Suprapubic skin (tissue), 4 donors: ENCODE results near the gene ERN1. TPM values are rescaled to one million over a fixed set of nuclear protein-coding genes. Genes with fewer than 3 reads are reported as not detected.
A peak's percentile ranks its signal among the peaks of the same experiment; 100 is the strongest.

Source experiments
- DNase-seq, 2 donors: peaks; one replicate each; pipeline ENCODE4 v3.0.0-alpha.2; 2019; ENCODE audit warnings: low spot score in 2 of 2
- H3K27ac ChIP-seq: fragments of 200-600 bp; sonication (generic); one replicate; pipeline ENCODE4 v1.5.1; 2019
- H3K27me3 ChIP-seq: fragments of 200-600 bp; sonication (generic); one replicate; pipeline ENCODE4 v1.5.1; 2019
- H3K36me3 ChIP-seq: fragments of 200-600 bp; sonication (generic); one replicate; pipeline ENCODE4 v1.5.1; 2019
- H3K4me1 ChIP-seq: fragments of 200-600 bp; sonication (generic); one replicate; pipeline ENCODE4 v1.5.1; 2019
- H3K4me3 ChIP-seq: fragments of 200-600 bp; sonication (generic); one replicate; pipeline ENCODE4 v1.5.1; 2019; ENCODE audit warnings: mild to moderate bottlenecking
- H3K9me3 ChIP-seq: fragments of 200-600 bp; sonication (generic); one replicate; pipeline ENCODE4 v1.5.1; 2019
- CTCF ChIP-seq, 2 donors: fragments of 200-600 bp in 1 of 2; fragments of 450-650 bp in 1 of 2; sonication (generic) in 1 of 2; IDR thresholded peaks; one replicate each; pipeline ENCODE4 v1.5.1; 2016 to 2019; ENCODE audit warnings: antibody characterized with exemption in 2 of 2, mild to moderate bottlenecking in 1 of 2, moderate library complexity in 1 of 2
- EP300 ChIP-seq: sonication (generic); formaldehyde crosslinking; IDR thresholded peaks from one replicate; pipeline ENCODE4 v1.6.1; 2017; ENCODE audit warnings: antibody characterized with exemption
- POLR2A ChIP-seq, 2 donors: fragments of 450-650 bp; IDR thresholded peaks; one replicate each; pipeline ENCODE4 v1.6.1; 2017; ENCODE audit warnings: antibody characterized with exemption in 2 of 2, mild to moderate bottlenecking in 2 of 2, moderate library complexity in 2 of 2
- POLR2AphosphoS5 ChIP-seq, 3 donors: sonication (generic); formaldehyde crosslinking; IDR thresholded peaks; one replicate each; pipeline ENCODE4 v1.6.1; 2017; ENCODE audit warnings: antibody characterized with exemption in 3 of 3
- WGBS: methylation state at CpG from one replicate; pipeline ENCODE4 v1.1.5; 2018; 5-methylcytosine and 5-hydroxymethylcytosine counted together
- total RNA-seq, 4 donors: library from RNA; depleted of rRNA; stranded (reverse); fragments of >200 nt; gene quantifications; one replicate each; pipeline ENCODE4 v1.1.0, GENCODE V29; 2016

Gene ERN1
- total RNA-seq, 4 donors from 2014 or later, result 21.2 to 41.1 (median 35.1) TPM

GRCh38 chr17:63997341-63998048 is 132.4 kb downstream of the ERN1 start:
- peaks cover 42% of the 10 kb centered on the region for H3K27me3 ChIP-seq
- no peaks in the 10 kb centered on the region for H3K36me3 ChIP-seq
- WGBS, result 22% methylated on average over 15 of the region's 19 CpGs
- peaks cover 15% of the 10 kb centered on the region for H3K4me1 ChIP-seq
- peak; percentile 63 to 69 for DNase-seq
- H3K27ac ChIP-seq, result no peak overlapping the region
- peak overlapping the region; percentile 51 for H3K4me3 ChIP-seq
- TF ChIP-seq POLR2AphosphoS5 (IDR thresholded peaks at IDR 0.05) (no peak), POLR2A (IDR thresholded peaks at IDR 0.05) (no peak), CTCF (IDR thresholded peaks at IDR 0.05) (no peak), EP300 (no peak)
- no peaks in the 10 kb centered on the region for H3K9me3 ChIP-seq

GRCh38 chr17:63996430-63997182 is 133.3 kb downstream of the ERN1 start:
- 97% methylated on average over 11 of the region's 11 CpGs for WGBS
- H3K9me3 ChIP-seq, result no peaks in the 10 kb centered on the region
- H3K4me3 ChIP-seq, result no peak overlapping the region
- TF ChIP-seq EP300, result no peak
- TF ChIP-seq CTCF (IDR thresholded peaks at IDR 0.05), result no peak
- TF ChIP-seq POLR2AphosphoS5 (IDR thresholded peaks at IDR 0.05), result no peak
- no peak for TF ChIP-seq POLR2A (IDR thresholded peaks at IDR 0.05)
- peaks cover 51% of the 10 kb centered on the region for H3K27me3 ChIP-seq
- DNase-seq, result peak; percentile 31 to 32
- H3K27ac ChIP-seq, result no peak overlapping the region
- H3K36me3 ChIP-seq, result no peaks in the 10 kb centered on the region
- peaks cover 15% of the 10 kb centered on the region for H3K4me1 ChIP-seq

- no peak for TF ChIP-seq POLR2A (IDR thresholded peaks at IDR 0.05)
- no peak for TF ChIP-seq POLR2AphosphoS5 (IDR thresholded peaks at IDR 0.05)
- TF ChIP-seq EP300, result no peak
- WGBS, result 86% methylated on average over 5 of the region's 5 CpGs
- peak; percentile 18 to 57 for DNase-seq
- Histone ChIP-seq H3K4me1 (peaks cover 17% of the 10 kb centered on the region), H3K4me3 (no peak overlapping the region), H3K36me3 (no peaks in the 10 kb centered on the region), H3K27me3 (peaks cover 56% of the 10 kb centered on the region), H3K27ac (no peak overlapping the region), H3K9me3 (no peaks in the 10 kb centered on the region)
Observed at GRCh38 chr17:63995626-63996025, 134.3 kb downstream of the ERN1 start.

GRCh38 chr17:63993368-63993985 is 136.5 kb downstream of the ERN1 start:
- 67% methylated on average over 2 of the region's 3 CpGs for WGBS
- Histone ChIP-seq H3K9me3 (no peaks in the 10 kb centered on the region), H3K4me3 (no peak overlapping the region), H3K4me1 (peaks cover 20% of the 10 kb centered on the region), H3K27ac (no peak overlapping the region), H3K36me3 (no peaks in the 10 kb centered on the region), H3K27me3 (peaks cover 57% of the 10 kb centered on the region)
- peak; percentile 40 to 43 for DNase-seq
- TF ChIP-seq POLR2A (IDR thresholded peaks at IDR 0.05), result no peak
- no peak for TF ChIP-seq CTCF (IDR thresholded peaks at IDR 0.05)
- TF ChIP-seq POLR2AphosphoS5 (IDR thresholded peaks at IDR 0.05), result no peak
- TF ChIP-seq EP300, result no peak

GRCh38 chr17:63991611-63992010 is 138.3 kb downstream of the ERN1 start:
- Histone ChIP-seq H3K4me3 (no peak overlapping the region), H3K27me3 (peaks cover 46% of the 10 kb centered on the region), H3K9me3 (no peaks in the 10 kb centered on the region), H3K27ac (no peak overlapping the region), H3K36me3 (no peaks in the 10 kb centered on the region), H3K4me1 (peaks cover 21% of the 10 kb centered on the region)
- whole genome bisulfite sequencing, result 47% methylated on average over 10 of the region's 11 CpGs
- no peak for DNase-seq
- TF ChIP-seq POLR2A (IDR thresholded peaks at IDR 0.05) (no peak), CTCF (IDR thresholded peaks at IDR 0.05) (no peak)
